PC-9 (cell line): ENCODE measurements around the gene CDC42EP1. TPM values are rescaled to one million over a fixed set of nuclear protein-coding genes. Genes with fewer than 3 reads are reported as not detected.

Source experiments
- BruUV-seq: library from RNA; stranded (reverse); fragments of 400-500 nt; replicated peaks from 2 replicates; lab custom pipeline; 2021; lab: Mats Ljungman, UMichigan
- CTCF ChIA-PET: fragments of 300-600 bp; sonication (Branson Sonifier 250); formaldehyde crosslinking; loops from one replicate; lab custom pipeline; 2022; ENCODE audit warnings: antibody characterized with exemption; lab: Charles Lee
- POLR2A ChIA-PET: fragments of 300-600 bp; sonication (Branson Sonifier 250); formaldehyde crosslinking; loops from one replicate; lab custom pipeline; 2022; ENCODE audit warnings: antibody characterized with exemption; ENCODE audit not compliant: unreplicated experiment; lab: Charles Lee
- DNase-seq, 2 experiments: peaks; one replicate each; pipeline versions ENCODE4 v3.0.0 to v3.0.0-alpha.2; 2015 to 2022; ENCODE audit warnings: mixed read lengths in 1 of 2
- H2AFZ ChIP-seq: fragments of 200-600 bp; sonication (generic); 2 replicates; pipeline ENCODE4 v1.8.1; 2017; ENCODE audit warnings: antibody characterized with exemption
- H3F3A ChIP-seq: fragments of 200-600 bp; sonication (generic); 2 replicates; pipeline ENCODE4 v1.8.1; 2017; ENCODE audit warnings: antibody characterized with exemption, mild to moderate bottlenecking, low read depth; ENCODE audit not compliant: insufficient read depth
- H3K27ac ChIP-seq: fragments of 200-600 bp; sonication (generic); 2 replicates; pipeline ENCODE4 v1.6.1; 2016; ENCODE audit warnings: mixed run types
- H3K27me3 ChIP-seq: fragments of 200-600 bp; sonication (generic); 2 replicates; pipeline ENCODE4 v1.6.1; 2016; ENCODE audit warnings: low read depth, mixed run types; ENCODE audit not compliant: insufficient read depth
- H3K36me3 ChIP-seq: fragments of 200-600 bp; sonication (generic); 2 replicates; pipeline ENCODE4 v1.6.1; 2016; ENCODE audit warnings: low read depth, mixed run types
- H3K4me1 ChIP-seq: fragments of 200-600 bp; sonication (generic); replicated peaks from 2 replicates; pipeline ENCODE4 v1.6.1; 2016; ENCODE audit warnings: mixed run types; ENCODE audit not compliant: insufficient read depth
- H3K4me2 ChIP-seq: fragments of 200-600 bp; sonication (generic); 2 replicates; pipeline ENCODE4 v1.6.1; 2017; ENCODE audit warnings: mixed run types
- H3K4me3 ChIP-seq: fragments of 200-600 bp; sonication (generic); 2 replicates; pipeline ENCODE4 v1.6.1; 2016; ENCODE audit warnings: mixed run types
- H3K79me2 ChIP-seq: fragments of 200-600 bp; sonication (generic); 2 replicates; pipeline ENCODE4 v1.6.1; 2017; ENCODE audit warnings: low read depth, mixed run types
- H3K9me2 ChIP-seq: fragments of 200-600 bp; sonication (generic); 2 replicates; pipeline ENCODE4 v1.8.1; 2017; ENCODE audit warnings: mild to moderate bottlenecking; ENCODE audit not compliant: insufficient read depth
- H3K9me3 ChIP-seq: fragments of 200-600 bp; sonication (generic); 2 replicates; pipeline ENCODE4 v1.8.1; 2016; ENCODE audit warnings: low read depth; ENCODE audit not compliant: insufficient read depth
- H4K20me1 ChIP-seq: fragments of 200-600 bp; sonication (generic); 2 replicates; pipeline ENCODE4 v1.8.1; 2017; ENCODE audit not compliant: insufficient read depth
- EZH2 ChIP-seq: fragments of 200-600 bp; sonication (generic); IDR thresholded peaks from 2 replicates; pipeline ENCODE4 v1.8.0; 2017; ENCODE audit warnings: antibody characterized with exemption, low read depth
- intact Hi-C: fragments of 100-400 bp; cut with micrococcal nuclease; formaldehyde crosslinking; loops from one replicate; pipeline ENCODE4 v1.10.0; 2022; ENCODE audit not compliant: unreplicated experiment
- total RNA-seq: library from RNA; stranded (reverse); gene quantifications from 2 replicates; pipeline ENCODE4 v1.2.3, GENCODE V29; 2021
- TF ChIP-seq, protein P1 (sequence below): fragments of 200-600 bp; sonication (generic); conservative IDR thresholded peaks from 2 replicates; pipeline ENCODE4 v1.6.1; 2017; ENCODE audit warnings: mixed run types, antibody characterized with exemption, mild to moderate bottlenecking, moderate library complexity

The CDC42EP1 gene
- total RNA-seq, 1 experiment from 2014 or later: 94.0 TPM

DNA sequence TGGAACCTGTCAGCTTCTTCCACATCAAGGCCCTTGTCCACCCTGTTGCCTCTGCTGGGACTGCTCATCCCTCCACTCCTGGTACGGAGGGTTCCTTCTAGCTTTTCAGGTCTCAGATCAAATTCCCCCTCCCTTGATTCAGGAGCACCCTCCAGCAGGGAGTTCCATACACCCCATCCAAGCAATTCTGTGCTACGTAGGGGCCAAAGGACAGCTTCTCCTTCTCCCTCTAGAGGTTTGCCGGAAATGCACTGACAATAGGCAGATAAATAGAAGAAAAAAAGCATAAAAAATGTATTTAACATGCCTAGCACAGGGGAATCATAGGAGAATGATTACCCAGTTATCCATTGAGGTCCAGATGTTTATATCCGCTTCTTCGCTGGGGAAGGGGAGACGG, 37.8 kb upstream of the CDC42EP1 start:
- CTCF ChIA-PET: no interaction called here
- H3K4me3 ChIP-seq: no peak overlapping the region

DNA sequence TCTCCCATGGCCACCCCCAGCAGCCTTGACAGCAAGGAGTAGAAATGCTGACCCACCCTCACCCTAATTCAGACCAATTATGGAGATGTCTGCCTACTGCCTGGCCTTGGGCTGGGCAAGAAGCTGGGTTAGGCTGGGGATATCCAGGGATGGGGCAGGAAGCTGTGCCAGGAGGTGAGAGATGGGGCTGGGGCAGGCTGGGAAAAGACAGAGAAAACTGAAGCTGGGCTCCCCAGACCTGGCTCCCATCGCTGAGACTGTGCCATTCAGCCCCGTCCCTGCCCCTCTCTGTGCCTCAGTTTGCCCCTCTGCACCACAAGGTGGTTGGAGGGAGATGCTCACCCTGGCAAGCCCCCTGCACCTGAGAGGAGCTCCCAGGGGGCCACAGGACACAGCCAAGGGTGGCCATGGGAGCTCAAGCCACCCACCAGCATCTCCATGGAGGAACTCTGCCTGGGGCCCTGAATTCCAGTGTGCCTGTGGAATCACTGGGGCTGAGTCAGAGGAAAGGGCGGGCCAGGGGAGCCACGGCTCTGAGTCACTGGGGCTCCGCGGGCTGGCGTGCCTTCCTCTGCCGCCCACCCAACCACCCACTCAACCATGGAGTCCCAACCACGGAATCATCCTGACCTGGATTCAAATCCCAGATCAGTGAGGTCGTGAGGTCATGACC, 35.1 kb upstream of the CDC42EP1 start:
- H3K36me3 ChIP-seq: no peaks in the 10 kb centered on the region
- H2AFZ ChIP-seq: no peak overlapping the region
- POLR2A ChIA-PET: interaction anchor here (0.5 to 1.2 kb wide), 6 partner anchors 13 to 373 kb away, joined by 3 to 8 read pairs (median 4); no protein-coding TSS in a partner anchor
- DNase-seq: peak; percentile 90 to 91
- peak overlapping the region; percentile 87 for H3K27ac ChIP-seq
- TF ChIP-seq EZH2: no peak
- TF ChIP-seq, protein P1, sequence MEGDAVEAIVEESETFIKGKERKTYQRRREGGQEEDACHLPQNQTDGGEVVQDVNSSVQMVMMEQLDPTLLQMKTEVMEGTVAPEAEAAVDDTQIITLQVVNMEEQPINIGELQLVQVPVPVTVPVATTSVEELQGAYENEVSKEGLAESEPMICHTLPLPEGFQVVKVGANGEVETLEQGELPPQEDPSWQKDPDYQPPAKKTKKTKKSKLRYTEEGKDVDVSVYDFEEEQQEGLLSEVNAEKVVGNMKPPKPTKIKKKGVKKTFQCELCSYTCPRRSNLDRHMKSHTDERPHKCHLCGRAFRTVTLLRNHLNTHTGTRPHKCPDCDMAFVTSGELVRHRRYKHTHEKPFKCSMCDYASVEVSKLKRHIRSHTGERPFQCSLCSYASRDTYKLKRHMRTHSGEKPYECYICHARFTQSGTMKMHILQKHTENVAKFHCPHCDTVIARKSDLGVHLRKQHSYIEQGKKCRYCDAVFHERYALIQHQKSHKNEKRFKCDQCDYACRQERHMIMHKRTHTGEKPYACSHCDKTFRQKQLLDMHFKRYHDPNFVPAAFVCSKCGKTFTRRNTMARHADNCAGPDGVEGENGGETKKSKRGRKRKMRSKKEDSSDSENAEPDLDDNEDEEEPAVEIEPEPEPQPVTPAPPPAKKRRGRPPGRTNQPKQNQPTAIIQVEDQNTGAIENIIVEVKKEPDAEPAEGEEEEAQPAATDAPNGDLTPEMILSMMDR: no peak
- CTCF ChIA-PET: interaction anchor here (0.7 to 1.9 kb wide), 2 partner anchors 13 to 17 kb away, joined by 3 to 5 read pairs; no protein-coding TSS in a partner anchor
- H3F3A ChIP-seq: peaks cover 58% of the 10 kb centered on the region
- peak overlapping the region; percentile 67 for H3K4me2 ChIP-seq
- no peaks in the 10 kb centered on the region for H3K27me3 ChIP-seq
- intact Hi-C loops: no loop called here
- H3K9me3 ChIP-seq: no peaks in the 10 kb centered on the region
- H3K9me2 ChIP-seq: no peaks in the 10 kb centered on the region
- H4K20me1 ChIP-seq: no peaks in the 10 kb centered on the region
- no TSS peak for BruUV-seq
- peaks cover 45% of the 10 kb centered on the region for H3K4me1 ChIP-seq
- no peaks in the 10 kb centered on the region for H3K79me2 ChIP-seq
- peak overlapping the region; percentile 6; the same call in 1 of the 2 replicates for H3K4me3 ChIP-seq

More for the DNA sequence above, 37.8 kb upstream of the CDC42EP1 start:
- Histone ChIP-seq H3K9me2 (no peaks in the 10 kb centered on the region), H3K36me3 (no peaks in the 10 kb centered on the region), H4K20me1 (no peaks in the 10 kb centered on the region), H3F3A (peaks cover 56% of the 10 kb centered on the region), H3K27ac (no peak overlapping the region), H3K4me2 (no peak overlapping the region), H3K27me3 (no peaks in the 10 kb centered on the region), H2AFZ (no peak overlapping the region), H3K79me2 (peaks cover 16% of the 10 kb centered on the region), H3K9me3 (no peaks in the 10 kb centered on the region), H3K4me1 (peaks cover 41% of the 10 kb centered on the region)
- DNase-seq: no peak
- BruUV-seq: no TSS peak
- TF ChIP-seq EZH2: no peak
- TF ChIP-seq, protein P1: no peak
- intact Hi-C loops: no loop called here
- POLR2A ChIA-PET: no interaction called here

DNA sequence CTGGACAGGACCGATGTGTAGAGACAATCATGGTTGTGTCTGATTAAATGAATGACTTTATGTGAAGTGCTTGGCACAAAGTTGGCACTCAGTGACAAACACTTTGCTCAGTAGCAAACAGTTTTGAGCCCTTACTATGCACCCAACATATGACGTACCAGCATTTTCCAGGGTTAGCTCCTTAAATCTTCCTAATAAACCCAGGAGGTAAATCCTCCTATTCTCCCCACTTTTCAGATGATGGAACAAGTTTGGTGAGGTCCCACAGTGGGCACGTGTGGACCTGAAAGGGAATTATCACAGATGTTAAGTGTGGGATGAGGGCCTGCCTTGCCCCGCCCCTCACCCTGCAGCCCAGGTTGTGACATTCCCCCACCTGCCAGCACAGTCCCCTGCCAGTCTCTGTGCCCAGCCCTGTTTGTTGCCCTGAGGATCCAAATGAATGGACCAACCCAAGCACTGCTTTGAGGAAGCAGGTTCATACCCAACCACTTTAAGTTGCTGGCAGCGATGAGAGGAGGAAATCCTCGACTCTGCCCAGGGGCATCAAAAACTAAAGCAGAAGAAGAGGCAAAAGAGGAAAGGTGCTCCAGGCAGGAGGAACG, 34.4 kb upstream of the CDC42EP1 start:
- Histone ChIP-seq H3K9me3 (no peaks in the 10 kb centered on the region), H3K36me3 (no peaks in the 10 kb centered on the region), H2AFZ (no peak overlapping the region), H3K79me2 (no peaks in the 10 kb centered on the region), H3K4me3 (peak overlapping the region; percentile 6; the same call in 1 of the 2 replicates), H3K27me3 (no peaks in the 10 kb centered on the region), H3K4me2 (peak overlapping the region; percentile 67), H3F3A (peaks cover 51% of the 10 kb centered on the region), H4K20me1 (no peaks in the 10 kb centered on the region), H3K9me2 (no peaks in the 10 kb centered on the region), H3K4me1 (peaks cover 45% of the 10 kb centered on the region), H3K27ac (peak overlapping the region; percentile 87)
- ChIA-PET CTCF (interaction anchor here (1.9 kb wide), 1 partner anchor 17 kb away, joined by 5 read pairs; no protein-coding TSS in a partner anchor), POLR2A (interaction anchor here (0.5 to 1.2 kb wide), 2 partner anchors 13 to 131 kb away, joined by 4 to 6 read pairs; no protein-coding TSS in a partner anchor)
- peak; percentile 70 to 83 for DNase-seq
- TF ChIP-seq EZH2: no peak
- TF ChIP-seq, protein P1: no peak
- intact Hi-C loops: loop anchor here (2.0 kb wide), 1 partner anchor 13 kb away; no protein-coding TSS in a partner anchor
- BruUV-seq: no TSS peak
